MCF 10A (cell line): ENCODE data around the gene ZSCAN21. TPM values are rescaled to one million over a fixed set of nuclear protein-coding genes. Genes with fewer than 3 reads are reported as not detected.
A peak's percentile ranks its signal among the peaks of the same experiment; 100 is the strongest.

Experiments used
- BruUV-seq: library from RNA; stranded (reverse); fragments of 400-500 nt; replicated peaks from 2 replicates; lab custom pipeline; 2021; lab: Mats Ljungman, UMichigan
- CTCF ChIA-PET: fragments of 300-600 bp; sonication (Branson Sonifier 250); formaldehyde crosslinking; extraction: SDS; loops from one replicate; lab custom pipeline; 2021; ENCODE audit warnings: antibody characterized with exemption, inconsistent platforms; lab: Yijun Ruan, JAX
- POLR2A ChIA-PET: fragments of 300-600, 350-650 bp; sonication (Branson Sonifier 250); formaldehyde crosslinking; extraction: SDS; loops from one replicate; lab custom pipeline; 2020; ENCODE audit warnings: antibody characterized with exemption, inconsistent platforms; lab: Yijun Ruan, JAX
- DNase-seq: peaks from one replicate; pipeline ENCODE4 v3.0.0-alpha.2; 2018; ENCODE audit not compliant: unreplicated experiment
- H3K27ac Mint-ChIP-seq: one replicate; pipeline ENCODE4 v1.8.0; 2022; ENCODE audit warnings: mild to moderate bottlenecking, low read depth, mixed read lengths; ENCODE audit not compliant: unreplicated experiment
- H3K27me3 Mint-ChIP-seq: one replicate; pipeline ENCODE4 v1.8.0; 2022; ENCODE audit warnings: mixed read lengths; ENCODE audit not compliant: insufficient read depth, unreplicated experiment
- H3K36me3 Mint-ChIP-seq: one replicate; pipeline ENCODE4 v1.8.0; 2022; ENCODE audit warnings: mild to moderate bottlenecking, moderate library complexity, mixed read lengths; ENCODE audit not compliant: insufficient read depth, unreplicated experiment
- H3K4me1 Mint-ChIP-seq: one replicate; pipeline ENCODE4 v1.8.0; 2022; ENCODE audit warnings: mixed read lengths; ENCODE audit not compliant: insufficient read depth, unreplicated experiment
- H3K4me3 Mint-ChIP-seq: one replicate; pipeline ENCODE4 v1.8.0; 2022; ENCODE audit warnings: mild to moderate bottlenecking, moderate library complexity, mixed read lengths; ENCODE audit not compliant: unreplicated experiment
- H3K9me3 Mint-ChIP-seq: one replicate; pipeline ENCODE4 v1.8.0; 2022; ENCODE audit warnings: mixed read lengths; ENCODE audit not compliant: unreplicated experiment
- intact Hi-C: fragments of 100-400 bp; cut with micrococcal nuclease; formaldehyde crosslinking; loops from 2 replicates; pipeline ENCODE4 v1.14.1; 2022
- total RNA-seq: library from RNA; stranded (reverse); gene quantifications from 2 replicates; pipeline ENCODE4 v1.2.3, GENCODE V29; 2022
- TF ChIP-seq, protein P1 (sequence below): fragments of 200-600 bp; IDR thresholded peaks from one replicate; pipeline ENCODE4 v1.8.0; 2022; ENCODE audit warnings: antibody characterized with exemption, mild to moderate bottlenecking; ENCODE audit not compliant: unreplicated experiment

Gene ZSCAN21
- total RNA-seq, 1 experiment from 2014 or later, result 14.7 TPM

DNA sequence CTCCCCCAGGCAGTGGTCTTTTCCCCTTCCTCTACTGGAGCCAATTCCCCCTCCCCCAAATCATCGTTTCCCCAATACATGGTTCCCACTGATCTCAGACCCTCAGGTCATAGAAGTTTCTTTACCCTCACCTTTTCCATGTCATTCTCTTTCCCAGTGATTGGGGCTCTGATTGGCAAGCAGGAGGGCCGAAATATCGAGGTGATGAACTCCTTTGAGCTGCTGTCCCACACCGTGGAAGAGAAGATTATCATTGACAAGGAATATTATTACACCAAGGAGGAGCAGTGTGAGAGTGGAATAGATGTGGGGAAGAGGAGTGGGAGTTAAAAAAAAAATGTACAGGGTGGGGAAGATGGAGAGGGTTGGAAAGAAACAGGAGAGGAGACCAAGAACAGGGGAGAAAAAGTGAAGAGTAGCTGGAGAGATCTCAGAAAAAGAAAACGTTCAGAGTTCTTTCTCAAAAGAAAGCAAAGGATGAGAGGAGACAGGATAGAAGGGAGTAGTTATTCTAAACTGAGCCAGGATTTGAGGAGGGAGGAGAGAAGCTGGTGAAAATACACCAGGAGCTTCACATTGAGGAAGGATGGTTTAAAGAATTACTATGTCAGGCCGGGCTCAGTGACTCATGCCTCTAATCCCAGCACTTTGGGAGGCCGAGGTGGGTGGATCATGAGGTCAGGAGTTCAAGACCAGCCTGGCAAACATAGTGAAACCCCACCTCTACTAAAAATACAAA, 40.1 kb downstream of the ZSCAN21 start:
- peaks cover 56% of the 10 kb centered on the region for H3K36me3 Mint-ChIP-seq
- ChIA-PET CTCF (interaction anchor here (0.6 to 0.7 kb wide), 6 partner anchors 67 to 1512 kb away, joined by 3 read pairs; no protein-coding TSS in a partner anchor), POLR2A (interaction anchor here (0.6 to 3.7 kb wide), 17 partner anchors 9 to 590 kb away, joined by 3 to 92 read pairs (median 3); partner anchors contain the start of genes AP4M1, LAMTOR4, MBLAC1 and MCM7)
- BruUV-seq, result no TSS peak
- H3K4me1 Mint-ChIP-seq, result peaks cover 18% of the 10 kb centered on the region
- peak overlapping the region; percentile 92 for H3K4me3 Mint-ChIP-seq
- no peak for DNase-seq
- intact Hi-C loops, result loop anchor here (1.0 to 10.0 kb wide), 2 partner anchors 11 to 175 kb away; partner anchors contain the start of gene TRIM4
- no peaks in the 10 kb centered on the region for H3K9me3 Mint-ChIP-seq
- H3K27me3 Mint-ChIP-seq, result no peaks in the 10 kb centered on the region
- TF ChIP-seq, protein P1, sequence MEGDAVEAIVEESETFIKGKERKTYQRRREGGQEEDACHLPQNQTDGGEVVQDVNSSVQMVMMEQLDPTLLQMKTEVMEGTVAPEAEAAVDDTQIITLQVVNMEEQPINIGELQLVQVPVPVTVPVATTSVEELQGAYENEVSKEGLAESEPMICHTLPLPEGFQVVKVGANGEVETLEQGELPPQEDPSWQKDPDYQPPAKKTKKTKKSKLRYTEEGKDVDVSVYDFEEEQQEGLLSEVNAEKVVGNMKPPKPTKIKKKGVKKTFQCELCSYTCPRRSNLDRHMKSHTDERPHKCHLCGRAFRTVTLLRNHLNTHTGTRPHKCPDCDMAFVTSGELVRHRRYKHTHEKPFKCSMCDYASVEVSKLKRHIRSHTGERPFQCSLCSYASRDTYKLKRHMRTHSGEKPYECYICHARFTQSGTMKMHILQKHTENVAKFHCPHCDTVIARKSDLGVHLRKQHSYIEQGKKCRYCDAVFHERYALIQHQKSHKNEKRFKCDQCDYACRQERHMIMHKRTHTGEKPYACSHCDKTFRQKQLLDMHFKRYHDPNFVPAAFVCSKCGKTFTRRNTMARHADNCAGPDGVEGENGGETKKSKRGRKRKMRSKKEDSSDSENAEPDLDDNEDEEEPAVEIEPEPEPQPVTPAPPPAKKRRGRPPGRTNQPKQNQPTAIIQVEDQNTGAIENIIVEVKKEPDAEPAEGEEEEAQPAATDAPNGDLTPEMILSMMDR, result no peak
- H3K27ac Mint-ChIP-seq, result peak overlapping the region; percentile 76

DNA sequence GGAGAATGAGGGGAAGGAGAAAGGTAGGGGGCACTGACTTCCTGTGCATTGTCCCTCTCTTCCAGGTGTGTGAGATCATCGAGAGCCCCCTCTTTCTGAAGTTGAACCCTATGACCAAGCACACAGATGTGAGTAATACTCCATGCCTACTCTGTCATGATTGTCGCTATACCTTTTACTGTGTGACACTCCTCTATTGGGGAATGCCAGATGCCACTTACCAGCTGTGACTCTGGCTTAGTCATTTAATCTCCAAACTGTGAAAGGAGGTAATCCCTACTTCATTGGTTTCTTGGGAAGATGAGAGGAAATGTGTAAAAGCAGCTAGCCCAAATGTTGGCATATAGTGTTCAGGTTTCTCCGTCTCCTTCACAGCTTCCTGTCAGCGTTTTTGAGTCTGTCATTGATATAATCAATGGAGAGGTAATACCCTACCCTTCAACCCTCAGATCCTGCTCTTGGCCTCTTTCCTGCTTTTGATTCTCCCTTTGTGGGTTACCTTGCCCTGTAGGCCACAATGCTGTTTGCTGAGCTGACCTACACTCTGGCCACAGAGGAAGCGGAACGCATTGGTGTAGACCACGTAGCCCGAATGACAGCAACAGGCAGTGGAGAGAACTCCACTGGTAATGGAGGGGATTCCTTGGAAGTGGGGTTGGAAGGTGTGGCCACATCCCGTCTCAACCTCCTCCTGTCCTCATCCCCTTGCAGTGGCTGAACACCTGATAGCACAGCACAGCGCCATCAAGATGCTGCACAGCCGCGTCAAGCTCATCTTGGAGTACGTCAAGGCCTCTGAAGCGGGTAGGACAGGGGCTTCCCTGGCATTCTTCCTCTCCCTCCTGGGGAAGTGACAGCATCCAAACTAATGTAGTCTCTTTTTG, 41.2 kb downstream of the ZSCAN21 start:
- intact Hi-C loops, result no loop called here
- H3K4me3 Mint-ChIP-seq, result peak overlapping the region; percentile 31
- ChIA-PET POLR2A (interaction anchor here (0.9 to 3.7 kb wide), 6 partner anchors 10 to 58 kb away, joined by 3 to 92 read pairs (median 5); partner anchors contain the start of genes AP4M1, LAMTOR4, MBLAC1 and MCM7), CTCF (interaction anchor here (0.7 kb wide), 1 partner anchor 26 kb away, joined by 3 read pairs; no protein-coding TSS in a partner anchor)
- H3K36me3 Mint-ChIP-seq, result peaks cover 67% of the 10 kb centered on the region
- no peak overlapping the region for H3K27ac Mint-ChIP-seq
- no peak for DNase-seq
- H3K9me3 Mint-ChIP-seq, result no peaks in the 10 kb centered on the region
- H3K27me3 Mint-ChIP-seq, result no peaks in the 10 kb centered on the region
- no TSS peak for BruUV-seq
- peaks cover 18% of the 10 kb centered on the region for H3K4me1 Mint-ChIP-seq
- TF ChIP-seq, protein P1, result no peak

DNA sequence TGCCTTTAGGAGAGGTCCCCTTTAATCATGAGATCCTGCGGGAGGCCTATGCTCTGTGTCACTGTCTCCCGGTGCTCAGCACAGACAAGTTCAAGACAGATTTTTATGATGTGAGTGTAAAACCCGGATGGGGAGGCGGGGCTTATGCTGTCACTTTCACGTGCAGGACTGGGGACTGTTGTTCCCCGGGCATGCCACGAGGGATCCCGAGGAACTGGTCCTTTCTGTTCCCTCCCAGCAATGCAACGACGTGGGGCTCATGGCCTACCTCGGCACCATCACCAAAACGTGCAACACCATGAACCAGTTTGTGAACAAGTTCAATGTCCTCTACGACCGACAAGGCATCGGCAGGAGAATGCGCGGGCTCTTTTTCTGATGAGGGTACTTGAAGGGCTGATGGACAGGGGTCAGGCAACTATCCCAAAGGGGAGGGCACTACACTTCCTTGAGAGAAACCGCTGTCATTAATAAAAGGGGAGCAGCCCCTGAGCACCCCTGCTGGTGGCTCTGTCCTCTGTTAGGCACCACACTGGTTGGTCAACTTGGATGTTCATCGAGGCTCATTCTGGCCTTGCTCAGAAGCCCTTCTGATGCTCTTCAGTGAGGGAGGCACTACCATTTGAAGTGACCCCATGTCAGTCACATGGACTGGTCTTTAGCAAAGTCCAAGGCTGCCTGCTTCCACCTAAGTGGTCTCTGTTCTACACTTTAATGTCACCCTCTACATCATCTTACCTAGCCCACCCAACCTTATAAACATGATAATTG, 42.0 kb downstream of the ZSCAN21 start:
- no peak overlapping the region for H3K4me3 Mint-ChIP-seq
- H3K4me1 Mint-ChIP-seq, result peaks cover 18% of the 10 kb centered on the region
- TSS peak; percentile 78 for BruUV-seq
- intact Hi-C loops, result no loop called here
- POLR2A ChIA-PET, result interaction anchor here (0.9 to 3.7 kb wide), 5 partner anchors 9 to 39 kb away, joined by 3 to 92 read pairs (median 4); partner anchors contain the start of genes AP4M1, MBLAC1, MCM7 and ZNF3
- H3K27ac Mint-ChIP-seq, result no peak overlapping the region
- no peaks in the 10 kb centered on the region for H3K27me3 Mint-ChIP-seq
- no peak for DNase-seq
- CTCF ChIA-PET, result no interaction called here
- H3K36me3 Mint-ChIP-seq, result peaks cover 75% of the 10 kb centered on the region
- H3K9me3 Mint-ChIP-seq, result no peaks in the 10 kb centered on the region
- TF ChIP-seq, protein P1, result no peak
